GM12878 (cell line): ENCODE results near the gene CDH4. TPM values are rescaled to one million over a fixed set of nuclear protein-coding genes. Genes with fewer than 3 reads are reported as not detected.

Source experiments
- ATAC-seq: fragments of 200-7000 bp; cut with Tn5 transposase; 3 replicates; pipeline ENCODE4 v1.9.1; 2020; ENCODE audit warnings: mild to moderate bottlenecking, moderate library complexity
- BruUV-seq: library from RNA; stranded (reverse); fragments of 400-500 nt; replicated peaks from 2 replicates; lab custom pipeline; 2021; lab: Mats Ljungman, UMichigan
- CTCF ChIA-PET: fragments of 300-600 bp; sonication (Branson Sonifier 250); formaldehyde crosslinking; extraction: SDS; loops from one replicate; lab custom pipeline; 2021; ENCODE audit warnings: inconsistent platforms; lab: Yijun Ruan, JAX
- POLR2A ChIA-PET: fragments of 350-600 bp; formaldehyde crosslinking; extraction: SDS; loops from one replicate; lab custom pipeline; 2021; ENCODE audit warnings: inconsistent platforms; lab: Charles Lee
- RAD21 ChIA-PET: fragments of 300-600 bp; sonication (Branson Sonifier 250); formaldehyde crosslinking; loops from one replicate; lab custom pipeline; 2023; ENCODE audit warnings: antibody characterized with exemption; ENCODE audit not compliant: unreplicated experiment; lab: Charles Lee
- SMC1A ChIA-PET: fragments of 300-600 bp; sonication (Branson Sonifier 250); formaldehyde crosslinking; loops from one replicate; lab custom pipeline; 2023; ENCODE audit not compliant: unreplicated experiment, uncharacterized antibody; lab: Charles Lee
- DNase-seq: peaks from one replicate; pipeline ENCODE4 v3.0.0-alpha.2; 2011; ENCODE audit warnings: low read depth, low spot score
- FAIRE-seq: peaks from 3 replicates; lab custom pipeline; 2011; peaks lifted over from hg19 to GRCh38; lab: Jason Lieb, UNC
- H2AFZ ChIP-seq: 2 replicates; pipeline ENCODE4 v1.6.0; 2011; ENCODE audit warnings: low read depth, low read length, control low read depth; ENCODE audit not compliant: control insufficient read depth
- H3K27ac ChIP-seq: 2 replicates; pipeline ENCODE4 v1.5.1; 2011; ENCODE audit warnings: control low read depth; ENCODE audit not compliant: control insufficient read depth, insufficient read depth
- H3K27me3 ChIP-seq, 2 experiments: replicated peaks in 1 of 2; 2 replicates each; pipeline versions ENCODE4 v1.6.0 to v1.6.1; 2011; ENCODE audit warnings: low read length in 1 of 2; ENCODE audit not compliant: control insufficient read depth in 2 of 2, insufficient read depth in 2 of 2
- H3K36me3 ChIP-seq, 2 experiments: 2 replicates each; pipeline ENCODE4 v1.5.1; 2011; ENCODE audit warnings: low read length in 1 of 2; ENCODE audit not compliant: control insufficient read depth in 2 of 2, insufficient read depth in 2 of 2
- H3K4me1 ChIP-seq: 2 replicates; pipeline ENCODE4 v1.6.1; 2011; ENCODE audit warnings: mild to moderate bottlenecking, low read length, moderate library complexity, mixed read lengths; ENCODE audit not compliant: control insufficient read depth, insufficient read depth
- H3K4me2 ChIP-seq: 2 replicates; pipeline ENCODE4 v1.6.0; 2011; ENCODE audit warnings: control low read depth; ENCODE audit not compliant: control insufficient read depth, insufficient read depth
- H3K4me3 ChIP-seq: fragments of 200-600 bp; sonication (generic); 2 replicates; pipeline ENCODE4 v1.5.1; 2016
- H3K79me2 ChIP-seq: 2 replicates; pipeline ENCODE4 v1.6.0; 2011; ENCODE audit warnings: low read length; ENCODE audit not compliant: control insufficient read depth, insufficient read depth
- H3K9ac ChIP-seq: 2 replicates; pipeline ENCODE4 v1.8.0; 2011; ENCODE audit warnings: low read length, control low read depth, mixed read lengths; ENCODE audit not compliant: control insufficient read depth, insufficient read depth
- H3K9me3 ChIP-seq: replicated peaks from 3 replicates; pipeline ENCODE4 v1.5.1; 2011; ENCODE audit warnings: mild to moderate bottlenecking, low read length; ENCODE audit not compliant: control insufficient read depth, insufficient read depth
- H4K20me1 ChIP-seq: 2 replicates; pipeline ENCODE4 v1.6.0; 2011; ENCODE audit not compliant: control insufficient read depth, insufficient read depth
- ATF2 ChIP-seq: IDR thresholded peaks from 2 replicates; pipeline ENCODE4 v1.6.1; 2012; ENCODE audit warnings: low read length, inconsistent platforms
- CEBPB ChIP-seq, 2 experiments: fragments of 150-350 bp in 1 of 2; IDR thresholded peaks; 2 replicates each; pipeline ENCODE4 v1.6.1; 2012 to 2014; ENCODE audit warnings: low read depth in 2 of 2, low read length in 2 of 2, borderline replicate concordance in 1 of 2, inconsistent platforms in 1 of 2
- ESRRA ChIP-seq: IDR thresholded peaks from 2 replicates; pipeline ENCODE4 v1.6.1; 2012; ENCODE audit warnings: mild to moderate bottlenecking, low read length, improper control_type of control experiment
- ETV6 ChIP-seq, 2 experiments: fragments of 450-650 bp in 1 of 2; IDR thresholded peaks in 1 of 2; conservative IDR thresholded peaks in 1 of 2; 2 replicates each; pipeline ENCODE4 v1.6.1; 2014; ENCODE audit warnings: antibody characterized with exemption in 1 of 2, borderline replicate concordance in 1 of 2, low read depth in 1 of 2, mild to moderate bottlenecking in 1 of 2, moderate library complexity in 1 of 2
- GABPA ChIP-seq: IDR thresholded peaks from 2 replicates; pipeline ENCODE4 v1.6.1; 2014; ENCODE audit warnings: antibody characterized with exemption, low read depth, mild to moderate bottlenecking, inconsistent platforms
- IKZF2 ChIP-seq, 2 experiments: fragments of 450-650 bp; IDR thresholded peaks; 2 replicates each; pipeline ENCODE4 v1.6.1; 2017; ENCODE audit warnings: mild to moderate bottlenecking in 2 of 2, moderate library complexity in 2 of 2
- KDM1A ChIP-seq: fragments of 200-600 bp; sonication (generic); IDR thresholded peaks from 2 replicates; pipeline ENCODE4 v1.6.1; 2016; ENCODE audit warnings: borderline replicate concordance
- MYC ChIP-seq: IDR thresholded peaks from 2 replicates; pipeline ENCODE4 v1.6.1; 2011; ENCODE audit warnings: mild to moderate bottlenecking, low read length, moderate library complexity, inconsistent platforms; ENCODE audit not compliant: insufficient read depth, insufficient replicate concordance, insufficient read length, severe bottlenecking
- NFIC ChIP-seq: IDR thresholded peaks from 2 replicates; pipeline ENCODE4 v1.6.1; 2012; ENCODE audit warnings: low read depth, mild to moderate bottlenecking, inconsistent platforms, low read length, moderate library complexity
- NR2C2 ChIP-seq: IDR thresholded peaks from 2 replicates; pipeline ENCODE4 v1.6.1; 2011; ENCODE audit warnings: borderline replicate concordance, low read depth; ENCODE audit not compliant: control insufficient read depth, insufficient read length
- RB1 ChIP-seq: fragments of 450-650 bp; formaldehyde crosslinking; IDR thresholded peaks from 2 replicates; pipeline ENCODE4 v1.6.1; 2017; ENCODE audit warnings: mild to moderate bottlenecking, borderline replicate concordance
- ZNF274 ChIP-seq: IDR thresholded peaks from one replicate; pipeline ENCODE4 v1.8.0; 2011; ENCODE audit not compliant: insufficient read length, insufficient read depth
- ZZZ3 ChIP-seq: IDR thresholded peaks from 2 replicates; pipeline ENCODE4 v1.6.1; 2011; ENCODE audit warnings: low read depth; ENCODE audit not compliant: control insufficient read depth, insufficient read length
- WGBS: methylation state at CpG from one replicate; pipeline ENCODE4 v1.1.6; 2016; ENCODE audit warnings: low lambda C conversion rate; ENCODE audit not compliant: insufficient replicate concordance, insufficient coverage; ENCODE audit errors: missing lambda C conversion rate; 5-methylcytosine and 5-hydroxymethylcytosine counted together
- in situ Hi-C: fragments of 300-500 bp; cut with MboI; formaldehyde crosslinking; loops from 9 replicates; pipeline ENCODE4 v1.14.3; 2018; ENCODE audit warnings: mixed read lengths
- intact Hi-C: fragments of 100-400 bp; cut with micrococcal nuclease; formaldehyde crosslinking; loops from one replicate; pipeline ENCODE4 v1.14.2; 2022; ENCODE audit not compliant: unreplicated experiment
- polyA plus RNA-seq, 11 experiments: library from polyadenylated mRNA; depleted of rRNA in 4 of 11; unstranded in 6 of 11; stranded (reverse) in 5 of 11; fragments of >200 nt; fragmentation: Nextera tagmentation in 4 of 11; fragmentation: Illumina TruSeq in 1 of 11; extraction: Ambion mirVana in 4 of 11; extraction: Trizol in 1 of 11; gene quantifications; 1 replicate in 1 of 11; 2 replicates in 10 of 11; pipeline versions ENCODE4 v1.2.1 to v1.2.3, GENCODE V29; 2011 to 2016; ENCODE audit warnings: inconsistent platforms in 2 of 11, missing spikeins in 2 of 11, low read depth in 1 of 11
- total RNA-seq, 4 experiments: library from RNA; depleted of rRNA in 3 of 4; stranded (reverse); fragments of >200 nt in 3 of 4; fragmentation: Illumina TruSeq in 1 of 4; extraction: Trizol in 1 of 4; gene quantifications; 2 replicates each; pipeline versions ENCODE4 v1.2.1 to v1.2.3, GENCODE V29; 2013 to 2021
- TF ChIP-seq, protein P1 (sequence below): fragments of 150-350 bp; IDR thresholded peaks from 2 replicates; pipeline ENCODE4 v1.6.1; 2016; ENCODE audit warnings: low read depth, low read length
- TF ChIP-seq, protein P2 (sequence below): IDR thresholded peaks from 2 replicates; pipeline ENCODE4 v1.6.1; 2012; ENCODE audit warnings: low read depth, low read length, improper control_type of control experiment

CDH4 gene
- total and polyA plus RNA-seq, 10 of the 15 experiments (the other 5 are each of a cell fraction or from before 2014, with no cell fraction given): not detected

- TF ChIP-seq ESRRA (no peak), KDM1A (no peak), ZZZ3 (no peak), RB1 (no peak), MYC (no peak)
Measured at GRCh38 chr20:61855286-61855685, 603.2 kb downstream of the CDH4 start (continued).

GRCh38 chr20:61856626-61857413 is 604.8 kb downstream of the CDH4 start:
- POLR2A ChIA-PET: no interaction called here
- H3K9ac ChIP-seq: no peak overlapping the region
- ATAC-seq (no peak), DNase-seq (no peak), FAIRE-seq (no peak)
- no TSS peak for BruUV-seq
- intact Hi-C loops (no loop called here), in situ Hi-C loops (loop anchor here (5.0 kb wide), 1 partner anchor 50 kb away; no protein-coding TSS in a partner anchor)
- H3K36me3 ChIP-seq: no peaks in the 10 kb centered on the region
- no peak overlapping the region for H3K27ac ChIP-seq
- H4K20me1 ChIP-seq: no peaks in the 10 kb centered on the region
- H3K79me2 ChIP-seq: no peaks in the 10 kb centered on the region
- WGBS: 39% methylated on average over 30 of the region's 31 CpGs
- H3K4me3 ChIP-seq: no peak overlapping the region
- CTCF ChIA-PET: no interaction called here
- H3K9me3 ChIP-seq: no peaks in the 10 kb centered on the region; the same call in 2 of the 3 replicates
- SMC1A ChIA-PET: no interaction called here
- no peaks in the 10 kb centered on the region; a peak in 1 of 4 replicates for H3K27me3 ChIP-seq
- H3K4me1 ChIP-seq: no peaks in the 10 kb centered on the region
- RAD21 ChIA-PET: no interaction called here
- no peak overlapping the region for H3K4me2 ChIP-seq
- H2AFZ ChIP-seq: no peak overlapping the region
- TF ChIP-seq NR2C2 (no peak), CEBPB (IDR thresholded peaks at IDR 0.05; ENCODE audit: borderline replicate concordance in 1 of 2, low read depth in 2 of 2, low read length in 2 of 2) (no peak), IKZF2 (IDR thresholded peaks at IDR 0.05) (no peak), ETV6 (conservative IDR thresholded peaks at IDR 0.05 in 1 of 2, IDR thresholded peaks at IDR 0.05 in 1 of 2; ENCODE audit: borderline replicate concordance in 1 of 2, low read depth in 1 of 2) (no peak), ZNF274 (no peak), ATF2 (no peak), NFIC (no peak), GABPA (no peak)
- TF ChIP-seq, protein P1, sequence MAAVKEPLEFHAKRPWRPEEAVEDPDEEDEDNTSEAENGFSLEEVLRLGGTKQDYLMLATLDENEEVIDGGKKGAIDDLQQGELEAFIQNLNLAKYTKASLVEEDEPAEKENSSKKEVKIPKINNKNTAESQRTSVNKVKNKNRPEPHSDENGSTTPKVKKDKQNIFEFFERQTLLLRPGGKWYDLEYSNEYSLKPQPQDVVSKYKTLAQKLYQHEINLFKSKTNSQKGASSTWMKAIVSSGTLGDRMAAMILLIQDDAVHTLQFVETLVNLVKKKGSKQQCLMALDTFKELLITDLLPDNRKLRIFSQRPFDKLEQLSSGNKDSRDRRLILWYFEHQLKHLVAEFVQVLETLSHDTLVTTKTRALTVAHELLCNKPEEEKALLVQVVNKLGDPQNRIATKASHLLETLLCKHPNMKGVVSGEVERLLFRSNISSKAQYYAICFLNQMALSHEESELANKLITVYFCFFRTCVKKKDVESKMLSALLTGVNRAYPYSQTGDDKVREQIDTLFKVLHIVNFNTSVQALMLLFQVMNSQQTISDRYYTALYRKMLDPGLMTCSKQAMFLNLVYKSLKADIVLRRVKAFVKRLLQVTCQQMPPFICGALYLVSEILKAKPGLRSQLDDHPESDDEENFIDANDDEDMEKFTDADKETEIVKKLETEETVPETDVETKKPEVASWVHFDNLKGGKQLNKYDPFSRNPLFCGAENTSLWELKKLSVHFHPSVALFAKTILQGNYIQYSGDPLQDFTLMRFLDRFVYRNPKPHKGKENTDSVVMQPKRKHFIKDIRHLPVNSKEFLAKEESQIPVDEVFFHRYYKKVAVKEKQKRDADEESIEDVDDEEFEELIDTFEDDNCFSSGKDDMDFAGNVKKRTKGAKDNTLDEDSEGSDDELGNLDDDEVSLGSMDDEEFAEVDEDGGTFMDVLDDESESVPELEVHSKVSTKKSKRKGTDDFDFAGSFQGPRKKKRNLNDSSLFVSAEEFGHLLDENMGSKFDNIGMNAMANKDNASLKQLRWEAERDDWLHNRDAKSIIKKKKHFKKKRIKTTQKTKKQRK: no peak
- TF ChIP-seq, protein P2, sequence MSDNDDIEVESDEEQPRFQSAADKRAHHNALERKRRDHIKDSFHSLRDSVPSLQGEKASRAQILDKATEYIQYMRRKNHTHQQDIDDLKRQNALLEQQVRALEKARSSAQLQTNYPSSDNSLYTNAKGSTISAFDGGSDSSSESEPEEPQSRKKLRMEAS: no peak
